DOHH2 (cell line): Measurements from ENCODE around the gene CACHD1.

Experiments
- EZH2phosphoT487 ChIP-seq: fragments of 200-600 bp; sonication (generic); IDR thresholded peaks from 2 replicates; pipeline ENCODE4 v1.6.1; 2017; ENCODE audit warnings: borderline replicate concordance, mild to moderate bottlenecking, antibody characterized with exemption, low read length, moderate library complexity, mixed read lengths
- TF ChIP-seq, protein P1 (sequence below): fragments of 200-600 bp; sonication (generic); IDR thresholded peaks from one replicate; pipeline ENCODE4 v1.5.1; 2014; ENCODE audit warnings: antibody characterized with exemption, mild to moderate bottlenecking, low read depth, low read length; ENCODE audit not compliant: poor library complexity, severe bottlenecking

GRCh38 chr1:64701886-64702285 lies 232.0 kb downstream of the CACHD1 start:
- TF ChIP-seq, protein P1, sequence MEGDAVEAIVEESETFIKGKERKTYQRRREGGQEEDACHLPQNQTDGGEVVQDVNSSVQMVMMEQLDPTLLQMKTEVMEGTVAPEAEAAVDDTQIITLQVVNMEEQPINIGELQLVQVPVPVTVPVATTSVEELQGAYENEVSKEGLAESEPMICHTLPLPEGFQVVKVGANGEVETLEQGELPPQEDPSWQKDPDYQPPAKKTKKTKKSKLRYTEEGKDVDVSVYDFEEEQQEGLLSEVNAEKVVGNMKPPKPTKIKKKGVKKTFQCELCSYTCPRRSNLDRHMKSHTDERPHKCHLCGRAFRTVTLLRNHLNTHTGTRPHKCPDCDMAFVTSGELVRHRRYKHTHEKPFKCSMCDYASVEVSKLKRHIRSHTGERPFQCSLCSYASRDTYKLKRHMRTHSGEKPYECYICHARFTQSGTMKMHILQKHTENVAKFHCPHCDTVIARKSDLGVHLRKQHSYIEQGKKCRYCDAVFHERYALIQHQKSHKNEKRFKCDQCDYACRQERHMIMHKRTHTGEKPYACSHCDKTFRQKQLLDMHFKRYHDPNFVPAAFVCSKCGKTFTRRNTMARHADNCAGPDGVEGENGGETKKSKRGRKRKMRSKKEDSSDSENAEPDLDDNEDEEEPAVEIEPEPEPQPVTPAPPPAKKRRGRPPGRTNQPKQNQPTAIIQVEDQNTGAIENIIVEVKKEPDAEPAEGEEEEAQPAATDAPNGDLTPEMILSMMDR = no peak
- no peak for TF ChIP-seq EZH2phosphoT487
